GM21528 (cell line): ENCODE data around the gene MC1R.
"Not testable (repeated sequence)": the region's sequence is repeated elsewhere in the genome, so short reads cannot be mapped to it uniquely, and the experiment has no call there.

Source experiments
- ATAC-seq: cut with Tn5 transposase; IDR thresholded peaks from one replicate; pipeline ENCODE4 v1.9.1; 2021; ENCODE audit warnings: mild to moderate bottlenecking, moderate library complexity; ENCODE audit not compliant: unreplicated experiment, low FRiP score

Gene MC1R

GRCh38 chr16:89934019-89934418 is 15.4 kb downstream of the MC1R start:
- not testable (repeated sequence) for ATAC-seq

- ATAC-seq, result no peak
Measured at GRCh38 chr16:89934611-89935553, 16.2 kb downstream of the MC1R start.

GRCh38 chr16:89935620-89936019 is 17.0 kb downstream of the MC1R start:
- not testable (repeated sequence) for ATAC-seq

DNA sequence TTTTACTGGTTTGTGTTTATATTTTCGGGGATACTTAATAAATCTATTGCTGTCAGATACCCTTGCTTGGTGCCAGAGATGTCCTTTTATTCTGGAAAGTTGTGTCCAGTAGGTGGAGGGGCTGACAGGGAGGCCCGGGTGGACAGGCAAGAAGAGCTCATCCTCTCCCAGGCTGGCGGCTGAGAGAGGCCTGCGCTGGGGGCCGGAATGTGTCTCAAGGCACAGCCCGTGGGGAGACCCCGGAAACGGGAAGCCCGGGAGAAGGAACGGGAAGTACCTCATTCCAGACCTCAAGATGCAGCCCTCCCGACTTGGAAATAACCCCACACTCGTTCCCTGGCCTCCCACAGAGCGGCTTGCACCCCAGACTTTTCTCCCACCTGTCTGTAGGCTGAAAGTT is 17.4 kb downstream of the MC1R start:
- no peak for ATAC-seq

GRCh38 chr16:89936508-89936907 is 17.8 kb downstream of the MC1R start:
- no peak for ATAC-seq

DNA sequence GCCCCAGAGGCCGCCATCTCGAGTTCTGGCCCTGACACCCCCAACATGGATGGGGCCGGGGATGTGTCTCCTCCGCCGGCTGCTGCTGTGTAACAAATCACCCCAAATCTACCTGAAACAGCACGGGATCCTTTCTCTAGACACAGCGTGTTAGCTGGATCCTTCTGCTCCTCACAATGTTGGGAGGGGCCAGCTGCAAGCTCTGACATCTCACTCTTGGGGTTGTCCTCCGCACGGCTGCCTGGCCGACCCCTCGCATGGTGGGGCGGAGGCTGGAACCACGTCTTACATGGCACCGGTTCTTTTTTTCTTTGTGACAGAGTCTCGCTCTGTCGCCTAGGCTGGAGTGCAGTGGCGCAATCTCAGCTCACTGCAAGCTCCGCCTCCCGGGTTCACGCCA is 18.3 kb downstream of the MC1R start:
- ATAC-seq, result no peak

GRCh38 chr16:89938175-89938885 is 19.7 kb downstream of the MC1R start:
- ATAC-seq, result no peak

DNA sequence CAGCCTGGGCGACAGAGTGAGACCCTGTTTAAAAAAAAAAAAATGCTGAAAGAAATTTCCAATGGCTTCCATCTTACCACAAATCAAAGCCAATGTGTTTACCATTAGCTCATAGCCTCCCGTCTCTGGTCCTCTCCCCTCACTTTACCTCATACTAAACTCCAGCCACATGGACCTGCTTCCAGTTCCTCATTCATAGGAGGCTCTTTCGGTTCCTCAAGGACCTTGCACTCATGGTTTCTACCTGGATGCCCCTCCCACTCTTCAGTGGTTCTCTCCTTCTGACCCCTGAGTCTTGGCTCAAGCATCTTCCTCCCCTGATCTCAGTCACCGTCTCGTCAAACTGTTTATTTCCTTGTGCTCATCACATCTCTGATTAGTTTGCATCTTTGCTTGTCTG is 26.1 kb downstream of the MC1R start:
- no peak for ATAC-seq

DNA sequence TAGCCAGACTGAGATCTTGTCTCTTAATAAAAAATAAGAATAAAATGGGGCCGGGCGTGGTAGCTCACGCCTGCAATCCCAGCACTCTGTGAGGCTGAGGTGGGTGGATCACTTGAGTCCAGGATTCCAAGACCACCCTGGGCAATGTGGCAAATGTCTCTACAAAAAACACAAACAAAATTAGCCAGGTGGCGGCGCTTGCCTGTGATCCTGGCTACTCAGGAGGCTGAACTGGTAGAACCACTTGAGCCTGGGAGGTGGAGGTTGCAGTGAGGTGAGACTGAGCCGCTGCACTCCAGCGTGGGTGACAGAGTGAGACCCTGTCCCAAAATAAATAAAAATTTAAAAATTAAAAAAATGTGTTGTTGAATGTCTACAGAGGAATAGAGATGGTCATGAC is 27.0 kb downstream of the MC1R start:
- no peak for ATAC-seq

GRCh38 chr16:89946515-89946914 is 27.9 kb downstream of the MC1R start:
- ATAC-seq, result no peak

DNA sequence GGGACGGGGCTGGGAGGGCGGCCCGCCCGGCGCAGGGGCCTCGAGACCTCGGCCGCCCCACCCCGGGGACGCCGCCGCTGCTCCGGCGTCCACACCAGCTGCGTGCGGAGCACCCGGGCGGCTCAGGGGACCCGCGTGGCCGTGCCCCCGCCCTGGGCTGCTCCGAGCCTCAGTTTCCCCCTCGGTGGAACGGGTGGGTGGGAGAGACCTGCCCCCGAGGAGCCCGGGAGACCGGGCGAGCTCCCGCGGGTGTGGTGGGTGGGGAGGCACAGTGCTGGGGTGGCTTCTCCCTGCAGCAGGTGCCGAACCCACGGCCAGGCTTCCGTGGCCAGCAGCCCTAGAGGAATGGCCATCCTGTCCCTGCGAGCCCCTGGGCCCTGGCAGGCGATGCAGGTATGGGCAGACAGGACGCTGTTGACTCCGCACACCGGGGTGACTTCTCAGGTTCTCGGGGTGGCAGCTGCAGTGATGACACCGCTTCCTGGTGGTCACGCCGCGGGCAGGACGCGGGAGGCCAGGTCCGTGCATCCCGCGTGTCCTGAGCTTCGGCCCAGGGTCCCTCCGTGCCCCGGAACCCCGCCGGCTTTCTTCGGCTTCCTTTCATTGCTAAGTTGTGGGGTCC is 30.6 kb downstream of the MC1R start:
- no peak for ATAC-seq

GRCh38 chr16:89949756-89950155 is 31.1 kb downstream of the MC1R start:
- no peak for ATAC-seq

- ATAC-seq, result no peak
Measured at GRCh38 chr16:89951509-89951908, 32.8 kb downstream of the MC1R start.

DNA sequence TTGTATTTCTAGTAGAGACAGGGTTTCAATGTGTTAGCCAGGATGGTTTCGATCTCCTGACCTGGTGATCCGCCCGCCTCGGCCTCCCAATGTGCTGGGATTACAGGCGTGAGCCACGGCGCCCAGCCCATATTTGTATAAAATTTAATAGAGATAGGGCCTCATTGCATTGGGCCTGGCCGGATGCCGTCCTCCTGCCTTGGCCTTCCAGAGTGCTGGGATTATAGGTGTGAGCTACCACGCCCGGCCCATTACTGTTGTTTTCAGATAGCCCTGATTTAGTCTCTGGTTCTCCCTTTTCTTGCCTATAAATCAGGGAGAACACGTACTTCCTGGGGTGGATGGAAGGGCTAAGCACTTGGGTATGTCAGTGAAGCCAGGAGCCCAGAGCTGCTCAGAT is 33.4 kb downstream of the MC1R start:
- no peak for ATAC-seq

DNA sequence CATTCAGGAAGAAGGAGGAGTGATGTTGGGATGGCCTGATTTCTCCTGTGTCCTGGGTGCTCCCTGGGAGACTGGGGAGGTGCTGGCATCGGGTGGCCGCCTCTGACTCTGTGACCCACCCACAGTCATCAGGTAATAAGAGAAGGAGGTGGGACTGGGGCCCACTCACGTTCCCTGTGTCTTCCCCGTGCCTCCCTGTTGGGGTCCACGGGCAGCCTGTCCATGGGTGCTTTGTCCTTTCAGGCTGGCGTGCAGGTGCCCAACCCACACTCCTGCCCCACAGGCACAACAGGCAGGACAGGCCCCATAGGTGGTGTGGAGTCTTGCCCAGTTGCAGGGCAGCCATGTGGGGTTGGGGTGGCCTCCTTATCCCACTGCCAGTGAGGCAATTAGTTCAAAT is 33.9 kb downstream of the MC1R start:
- no peak for ATAC-seq

- ATAC-seq, result peak; percentile 61
Measured at GRCh38 chr16:89953671-89954406, 35.2 kb downstream of the MC1R start.

DNA sequence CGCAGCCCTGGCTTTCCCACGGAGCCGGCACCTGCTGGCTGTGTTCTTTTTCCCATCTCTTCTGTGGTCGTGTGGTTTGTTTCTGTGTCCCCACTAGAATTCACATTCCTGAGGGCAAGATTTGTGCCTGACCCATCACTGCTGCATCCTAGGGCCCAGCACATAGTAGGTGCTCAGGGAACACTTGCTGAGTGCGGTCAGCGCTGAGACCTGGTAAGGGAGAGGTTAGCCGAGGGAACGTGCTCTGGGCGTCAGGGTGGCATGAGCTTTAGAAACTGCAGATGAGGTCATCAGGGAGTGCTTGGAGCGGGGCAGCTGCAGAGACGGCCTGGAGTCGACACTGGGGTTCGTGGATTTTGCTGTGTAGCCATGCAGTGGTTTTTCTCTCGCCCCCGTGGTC is 35.8 kb downstream of the MC1R start:
- no peak for ATAC-seq

GRCh38 chr16:89955001-89955685 is 36.5 kb downstream of the MC1R start:
- ATAC-seq, result no peak

GRCh38 chr16:89956505-89957215 is 38.0 kb downstream of the MC1R start:
- ATAC-seq, result no peak
